ENCODE data around the gene DIRAS3.
"Not testable (repeated sequence)": the region's sequence is repeated elsewhere in the genome, so short reads cannot be mapped to it uniquely, and the experiment has no call there.

Gene DIRAS3

GRCh38 chr1:68013351-68013750 lies 37.1 kb downstream of the DIRAS3 start:
- Histone ChIP-seq H3K27ac (no peak overlapping the region), H3K27me3 (ENCODE audit: insufficient read depth, low read depth) (no peaks in the 10 kb centered on the region), H3K79me2 (ENCODE audit: insufficient read depth, low read depth) (no peaks in the 10 kb centered on the region), H2AFZ (ENCODE audit: low read depth) (no peak overlapping the region), H3K9ac (no peak overlapping the region), H3K4me3 (IDR thresholded peaks at IDR 0.05; ENCODE audit: insufficient read depth, low read depth, low read length) (no peak overlapping the region), H4K20me1 (ENCODE audit: insufficient read depth) (no peaks in the 10 kb centered on the region), H3K4me1 (ENCODE audit: low read depth, poor library complexity, severe bottlenecking) (no peaks in the 10 kb centered on the region), H3K36me3 (ENCODE audit: insufficient read depth) (no peaks in the 10 kb centered on the region), H3K4me2 (no peak overlapping the region)
- TF ChIP-seq, protein P1, sequence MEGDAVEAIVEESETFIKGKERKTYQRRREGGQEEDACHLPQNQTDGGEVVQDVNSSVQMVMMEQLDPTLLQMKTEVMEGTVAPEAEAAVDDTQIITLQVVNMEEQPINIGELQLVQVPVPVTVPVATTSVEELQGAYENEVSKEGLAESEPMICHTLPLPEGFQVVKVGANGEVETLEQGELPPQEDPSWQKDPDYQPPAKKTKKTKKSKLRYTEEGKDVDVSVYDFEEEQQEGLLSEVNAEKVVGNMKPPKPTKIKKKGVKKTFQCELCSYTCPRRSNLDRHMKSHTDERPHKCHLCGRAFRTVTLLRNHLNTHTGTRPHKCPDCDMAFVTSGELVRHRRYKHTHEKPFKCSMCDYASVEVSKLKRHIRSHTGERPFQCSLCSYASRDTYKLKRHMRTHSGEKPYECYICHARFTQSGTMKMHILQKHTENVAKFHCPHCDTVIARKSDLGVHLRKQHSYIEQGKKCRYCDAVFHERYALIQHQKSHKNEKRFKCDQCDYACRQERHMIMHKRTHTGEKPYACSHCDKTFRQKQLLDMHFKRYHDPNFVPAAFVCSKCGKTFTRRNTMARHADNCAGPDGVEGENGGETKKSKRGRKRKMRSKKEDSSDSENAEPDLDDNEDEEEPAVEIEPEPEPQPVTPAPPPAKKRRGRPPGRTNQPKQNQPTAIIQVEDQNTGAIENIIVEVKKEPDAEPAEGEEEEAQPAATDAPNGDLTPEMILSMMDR (conservative IDR thresholded peaks at IDR 0.05; ENCODE audit: low read depth, low read length): no peak

DNA sequence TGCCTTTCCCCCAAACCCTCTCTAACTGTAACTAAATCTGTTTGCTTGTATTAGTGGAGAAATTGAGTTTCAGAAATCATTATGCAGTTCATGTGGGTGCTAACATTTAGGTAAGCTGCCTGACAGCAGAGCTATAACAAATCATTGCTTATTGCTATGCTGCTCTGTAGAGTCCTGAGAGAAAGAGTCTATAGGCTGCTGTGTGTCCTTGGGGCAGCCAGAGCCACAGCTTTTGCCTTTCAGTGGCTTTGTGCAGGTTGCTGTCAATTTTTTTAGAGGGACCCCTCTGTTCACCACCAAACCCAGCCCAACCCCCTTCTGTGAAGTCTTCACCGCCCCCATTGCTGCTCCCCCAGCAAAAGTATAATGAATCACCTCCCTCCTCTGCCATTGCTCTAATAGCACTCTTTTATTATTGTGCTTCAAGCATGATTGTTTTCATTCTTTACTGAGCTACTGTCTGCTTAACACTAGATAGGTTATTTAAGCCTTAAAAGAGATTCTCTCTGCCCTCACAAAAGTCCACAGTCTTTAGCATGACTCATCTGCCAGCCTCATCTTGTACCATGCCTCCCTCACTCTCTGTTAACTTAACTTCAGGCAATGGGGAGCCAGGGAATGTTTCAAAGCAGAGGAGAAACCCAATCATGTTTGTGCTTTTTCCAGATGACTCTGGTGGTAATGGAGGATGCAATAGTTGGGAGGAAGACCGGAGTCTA lies 38.6 kb downstream of the DIRAS3 start:
- H3K4me1 ChIP-seq (ENCODE audit: low read depth, poor library complexity, severe bottlenecking): no peaks in the 10 kb centered on the region
- H3K27ac ChIP-seq: no peak overlapping the region
- TF ChIP-seq, protein P1 (conservative IDR thresholded peaks at IDR 0.05; ENCODE audit: low read depth, low read length): no peak
- H3K79me2 ChIP-seq (ENCODE audit: insufficient read depth, low read depth): no peaks in the 10 kb centered on the region
- H4K20me1 ChIP-seq (ENCODE audit: insufficient read depth): no peaks in the 10 kb centered on the region
- H2AFZ ChIP-seq (ENCODE audit: low read depth): no peak overlapping the region
- no peaks in the 10 kb centered on the region for H3K36me3 ChIP-seq (ENCODE audit: insufficient read depth)
- no peak overlapping the region for H3K4me3 ChIP-seq (IDR thresholded peaks at IDR 0.05; ENCODE audit: insufficient read depth, low read depth, low read length)
- no peak overlapping the region for H3K4me2 ChIP-seq
- no peak overlapping the region for H3K9ac ChIP-seq
- no peaks in the 10 kb centered on the region for H3K27me3 ChIP-seq (ENCODE audit: insufficient read depth, low read depth)

GRCh38 chr1:68010543-68010942 lies 39.9 kb downstream of the DIRAS3 start:
- Histone ChIP-seq H3K27me3 (ENCODE audit: insufficient read depth, low read depth) (no peaks in the 10 kb centered on the region), H3K9ac (no peak overlapping the region), H3K36me3 (ENCODE audit: insufficient read depth) (no peaks in the 10 kb centered on the region), H3K4me1 (ENCODE audit: low read depth, poor library complexity, severe bottlenecking) (no peaks in the 10 kb centered on the region), H3K4me3 (IDR thresholded peaks at IDR 0.05; ENCODE audit: insufficient read depth, low read depth, low read length) (no peak overlapping the region), H3K27ac (no peak overlapping the region), H3K4me2 (no peak overlapping the region), H4K20me1 (ENCODE audit: insufficient read depth) (no peaks in the 10 kb centered on the region), H2AFZ (ENCODE audit: low read depth) (no peak overlapping the region), H3K79me2 (ENCODE audit: insufficient read depth, low read depth) (no peaks in the 10 kb centered on the region)
- TF ChIP-seq, protein P1 (conservative IDR thresholded peaks at IDR 0.05; ENCODE audit: low read depth, low read length): no peak

DNA sequence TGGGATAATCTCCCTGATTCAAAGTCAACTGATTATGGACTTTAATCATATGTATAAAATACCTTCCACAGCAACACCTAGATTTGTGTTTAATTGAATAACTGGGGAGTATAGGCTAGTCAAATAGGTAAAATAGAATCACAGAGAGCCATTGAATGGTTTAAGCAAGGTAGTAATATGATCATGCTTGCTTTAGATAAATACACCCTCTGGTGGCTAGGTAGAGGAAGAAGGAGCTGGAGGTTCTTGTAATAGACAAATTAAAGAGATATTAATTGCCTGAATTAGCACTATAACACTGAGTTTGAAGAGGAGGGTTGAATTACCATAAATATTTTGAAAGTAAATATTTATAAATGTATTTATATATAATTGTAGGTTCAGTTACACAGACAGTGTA lies 40.3 kb downstream of the DIRAS3 start:
- Histone ChIP-seq H3K27me3 (ENCODE audit: insufficient read depth, low read depth) (no peaks in the 10 kb centered on the region), H3K4me2 (no peak overlapping the region), H4K20me1 (ENCODE audit: insufficient read depth) (no peaks in the 10 kb centered on the region), H2AFZ (ENCODE audit: low read depth) (no peak overlapping the region), H3K4me1 (ENCODE audit: low read depth, poor library complexity, severe bottlenecking) (no peaks in the 10 kb centered on the region), H3K36me3 (ENCODE audit: insufficient read depth) (no peaks in the 10 kb centered on the region), H3K79me2 (ENCODE audit: insufficient read depth, low read depth) (no peaks in the 10 kb centered on the region), H3K27ac (no peak overlapping the region), H3K4me3 (IDR thresholded peaks at IDR 0.05; ENCODE audit: insufficient read depth, low read depth, low read length) (no peak overlapping the region), H3K9ac (no peak overlapping the region)
- TF ChIP-seq, protein P1 (conservative IDR thresholded peaks at IDR 0.05; ENCODE audit: low read depth, low read length): no peak

DNA sequence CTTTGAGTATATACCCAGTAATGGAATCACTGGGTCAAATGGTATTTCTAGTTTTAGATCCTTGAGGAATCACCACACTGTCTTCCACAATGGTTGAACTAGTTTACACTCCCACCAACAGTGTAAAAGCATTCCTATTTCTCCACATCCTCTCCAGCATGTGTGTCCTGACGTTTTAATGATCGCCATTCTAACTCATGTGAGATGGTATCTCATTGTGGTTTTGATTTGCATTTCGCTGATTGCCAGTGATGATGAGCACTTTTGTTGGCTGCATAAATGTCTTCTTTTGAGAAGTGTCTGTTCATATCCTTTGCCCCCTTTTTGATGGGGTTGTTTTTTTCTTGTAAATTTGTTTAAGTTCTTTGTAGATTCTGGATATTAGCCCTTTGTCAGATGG lies 46.8 kb downstream of the DIRAS3 start:
- not testable (repeated sequence) for H3K9ac ChIP-seq; H4K20me1 ChIP-seq (ENCODE audit: insufficient read depth); H3K79me2 ChIP-seq (ENCODE audit: insufficient read depth, low read depth); H3K4me2 ChIP-seq; H3K27me3 ChIP-seq (ENCODE audit: insufficient read depth, low read depth); H3K4me1 ChIP-seq (ENCODE audit: low read depth, poor library complexity, severe bottlenecking); H3K4me3 ChIP-seq (IDR thresholded peaks at IDR 0.05; ENCODE audit: insufficient read depth, low read depth, low read length); H3K36me3 ChIP-seq (ENCODE audit: insufficient read depth); H2AFZ ChIP-seq (ENCODE audit: low read depth); H3K27ac ChIP-seq
